ENCODE results near the gene CTSS.
"Not testable (repeated sequence)": the region's sequence is repeated elsewhere in the genome, so short reads cannot be mapped to it uniquely, and the experiment has no call there.

The CTSS gene

DNA sequence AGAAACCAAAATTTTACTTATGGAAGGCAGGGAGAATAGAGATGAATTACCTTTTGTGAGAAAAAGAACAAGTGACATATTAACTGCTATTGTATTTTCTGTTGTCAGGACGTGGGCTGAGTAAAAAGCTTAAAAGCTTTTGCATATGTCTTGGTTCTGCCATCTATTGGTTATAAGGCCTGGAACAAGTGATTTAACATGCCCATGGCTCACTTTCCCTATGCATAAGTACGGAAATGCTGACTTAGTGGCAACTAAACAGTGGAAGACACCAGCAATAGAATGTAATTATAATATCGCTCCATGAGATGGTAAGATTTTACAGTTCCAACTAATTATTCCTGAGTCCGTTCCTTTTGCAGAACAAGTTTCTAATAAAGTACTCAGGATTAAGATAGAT lies 6.7 kb upstream of the CTSS start:
- DNase-seq: no peak

DNA sequence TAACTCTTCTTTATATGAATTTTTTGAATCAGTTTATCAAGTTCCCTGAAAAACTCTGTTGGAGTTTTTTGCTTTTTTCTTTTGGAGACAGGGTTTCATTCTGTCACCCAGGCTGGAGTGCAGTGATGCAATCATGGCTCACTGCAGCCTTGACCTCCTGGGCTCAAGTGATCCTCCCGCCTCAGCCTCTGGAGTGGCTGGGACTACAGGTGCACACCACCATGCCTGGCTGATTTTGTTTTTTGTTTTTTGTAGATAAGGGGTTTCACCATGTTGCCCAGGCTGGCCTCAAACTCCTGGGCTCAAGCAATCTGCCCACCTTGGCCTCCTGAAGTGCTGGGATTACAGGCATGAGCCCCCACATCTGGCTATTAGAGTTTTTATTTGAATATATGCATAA lies 2.1 kb upstream of the CTSS start:
- not testable (repeated sequence) for DNase-seq

DNA sequence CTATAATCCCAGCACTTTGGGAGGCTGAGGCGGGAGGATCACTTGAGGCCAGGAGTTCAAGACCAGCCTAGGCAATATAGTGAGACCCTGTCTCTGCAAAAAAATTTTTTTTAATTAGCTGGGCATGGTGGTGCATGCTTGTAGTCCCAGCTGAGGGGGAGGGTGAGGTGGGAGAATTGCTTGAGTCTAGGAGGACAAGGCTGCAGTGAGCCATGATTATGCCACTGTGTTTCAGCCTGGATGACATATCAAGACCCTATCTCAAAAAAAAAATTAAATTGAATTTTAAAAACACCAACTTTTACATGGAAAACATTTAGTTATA lies 361 bp upstream of the CTSS start:
- DNase-seq: not testable (repeated sequence)

DNA sequence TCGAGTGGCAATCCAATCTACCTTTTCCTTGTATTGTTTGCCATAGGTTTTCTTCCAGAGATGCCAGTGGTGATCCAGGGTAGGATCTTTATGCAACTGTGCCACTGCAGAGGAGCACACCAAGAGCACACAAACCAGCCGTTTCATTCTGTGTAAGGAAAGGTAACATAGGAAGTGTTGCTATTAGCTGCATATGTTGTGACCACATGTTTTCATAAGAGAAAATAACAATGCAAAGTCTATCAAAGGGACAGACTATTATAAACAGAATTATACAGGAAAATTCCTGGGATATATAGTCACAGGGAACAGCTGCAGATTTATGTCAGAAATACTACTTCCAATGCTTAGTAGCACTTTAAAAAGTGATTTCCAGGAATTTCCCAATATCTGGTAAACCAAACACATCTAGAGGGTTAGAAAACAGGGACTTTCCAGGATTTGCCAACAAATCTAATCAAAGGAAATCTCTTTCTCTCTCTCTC lies 919 bp downstream of the CTSS start:
- no peak for DNase-seq

DNA sequence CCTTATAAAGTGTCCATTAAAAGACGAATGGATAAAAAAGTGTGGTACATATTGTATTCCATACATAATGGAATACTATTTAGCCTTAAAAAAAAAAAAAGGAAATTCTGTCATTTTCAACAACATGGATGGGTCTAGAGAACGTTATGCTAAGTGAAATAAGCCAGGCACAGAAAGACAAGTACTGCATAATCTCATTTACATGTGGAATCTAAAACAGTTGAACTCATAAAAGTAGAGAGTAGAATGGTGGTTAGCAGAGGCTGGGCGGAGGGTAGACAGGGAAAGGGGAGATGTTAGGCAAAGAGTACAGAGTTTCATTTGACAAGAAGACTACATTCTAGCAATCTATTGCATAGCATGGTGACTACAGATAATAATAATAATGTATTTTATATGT lies 2.6 kb downstream of the CTSS start:
- no peak for DNase-seq

DNA sequence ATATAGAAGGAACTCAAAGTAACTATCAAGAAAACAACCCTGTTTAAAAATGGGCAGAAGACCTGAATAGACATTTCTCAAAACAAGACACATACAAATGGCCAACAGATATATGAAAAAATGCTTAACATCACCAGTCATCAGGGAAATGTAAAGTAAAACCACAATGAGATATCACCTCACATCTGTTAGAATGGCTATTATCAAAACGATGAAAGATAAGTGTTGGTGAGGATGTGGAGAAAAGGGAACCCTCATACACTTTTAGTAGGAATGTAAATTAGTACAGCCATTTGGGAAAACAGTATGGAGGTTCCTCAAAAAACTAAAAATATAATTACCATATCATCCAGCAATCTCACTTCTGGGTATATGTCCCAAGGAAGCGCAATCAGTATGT lies 3.0 kb downstream of the CTSS start:
- DNase-seq: no peak

DNA sequence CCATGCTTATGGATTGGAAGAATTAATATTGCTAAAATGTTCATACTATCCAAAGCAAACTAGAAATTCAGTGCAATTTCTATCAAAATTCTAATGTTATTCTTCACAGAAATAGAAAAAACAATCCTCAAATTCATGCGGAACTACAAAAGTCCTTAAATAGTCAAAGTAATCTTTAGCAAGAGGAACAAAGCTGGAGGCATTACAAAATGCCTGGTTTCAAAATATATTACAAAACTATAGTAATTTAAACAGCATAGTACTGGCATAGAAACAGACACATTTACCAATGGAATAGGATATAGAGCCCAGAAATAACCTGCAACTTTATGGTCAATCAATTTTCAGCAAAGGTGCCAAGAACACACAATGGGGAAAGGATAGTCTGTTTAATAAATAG lies 3.8 kb downstream of the CTSS start:
- DNase-seq: no peak

DNA sequence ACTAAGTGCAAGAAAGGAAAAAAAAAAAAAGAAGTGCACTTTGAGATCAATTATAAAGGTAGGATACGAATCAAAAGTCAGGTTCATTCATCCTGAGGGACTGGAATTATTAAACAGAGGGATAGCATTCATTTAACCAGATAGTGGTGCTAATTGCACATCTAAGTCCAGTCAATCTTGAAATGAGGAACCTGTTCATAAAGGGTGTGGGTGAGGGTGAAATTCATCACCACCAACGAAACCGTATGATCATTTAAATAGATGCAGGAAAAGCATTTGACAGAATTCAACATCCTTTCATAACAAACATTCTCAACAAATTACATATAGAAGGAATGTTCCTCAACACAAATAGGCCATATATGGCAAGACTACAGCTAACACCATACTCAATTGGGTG lies 5.6 kb downstream of the CTSS start:
- DNase-seq: no peak

DNA sequence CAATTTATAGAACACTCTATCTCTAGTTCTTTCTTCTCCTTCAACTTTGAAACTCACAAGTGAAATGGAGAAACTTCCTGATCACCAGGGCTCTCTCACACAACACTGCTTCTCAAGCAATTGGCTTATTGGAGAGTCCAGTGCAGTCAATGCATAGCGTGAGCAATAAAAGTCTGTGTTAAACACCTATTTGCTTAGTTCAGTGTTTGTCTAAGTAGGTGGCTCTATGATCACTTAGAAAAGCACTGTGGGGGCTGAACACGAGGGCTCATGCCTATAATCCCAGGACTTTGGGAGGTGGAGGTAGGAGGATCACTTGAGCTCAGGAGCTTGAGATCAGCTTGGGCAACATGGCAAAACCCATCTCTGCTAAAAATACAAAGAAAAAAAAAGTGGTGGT lies 12.2 kb downstream of the CTSS start:
- DNase-seq: no peak

DNA sequence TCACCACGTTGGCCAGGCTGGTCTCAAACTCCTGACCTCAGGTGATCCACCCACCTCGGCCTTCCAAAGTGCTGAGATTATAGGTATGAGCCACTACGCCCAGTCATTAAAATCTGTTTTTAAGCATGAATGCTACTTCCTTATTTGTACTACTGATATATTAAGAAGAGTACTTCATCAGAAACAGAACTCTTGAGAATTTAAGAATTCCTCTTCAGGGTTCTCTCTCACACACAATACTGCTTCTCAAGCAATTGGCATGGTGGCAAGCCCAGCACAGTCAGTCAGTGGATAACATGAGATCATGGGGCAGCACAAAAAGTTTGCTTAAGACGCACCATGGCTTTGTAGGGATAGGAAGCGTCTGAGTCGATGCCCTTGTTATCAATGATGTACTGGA lies 14.1 kb downstream of the CTSS start:
- no peak for DNase-seq

DNA sequence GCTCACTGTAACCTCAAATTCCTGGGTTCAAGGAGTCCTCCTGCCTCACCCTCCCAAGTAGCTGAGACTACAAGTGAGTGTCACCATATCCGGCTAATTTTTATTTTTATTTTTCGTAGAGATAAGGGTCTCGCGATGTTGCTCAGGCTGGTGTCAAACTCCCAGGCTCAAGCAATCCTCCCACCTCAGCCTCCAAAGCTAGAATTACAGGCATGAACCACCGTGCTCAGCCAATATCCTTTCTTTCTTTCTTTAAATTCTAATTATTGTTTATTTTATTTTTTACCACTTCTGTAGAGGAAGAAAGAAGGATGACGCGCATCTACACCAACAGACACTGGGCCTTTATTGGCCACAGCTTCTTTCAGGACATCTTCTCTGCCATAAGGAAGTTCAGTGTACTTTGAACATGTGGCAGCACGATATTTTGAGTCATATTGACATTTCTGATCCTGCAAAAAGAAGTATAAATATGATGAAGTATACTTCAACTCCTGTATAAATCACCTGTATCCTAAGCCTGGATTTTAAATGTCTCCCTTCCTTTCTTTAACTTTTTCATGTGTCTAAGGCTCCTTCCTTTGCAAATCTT lies 15.8 kb downstream of the CTSS start:
- DNase-seq: no peak

DNA sequence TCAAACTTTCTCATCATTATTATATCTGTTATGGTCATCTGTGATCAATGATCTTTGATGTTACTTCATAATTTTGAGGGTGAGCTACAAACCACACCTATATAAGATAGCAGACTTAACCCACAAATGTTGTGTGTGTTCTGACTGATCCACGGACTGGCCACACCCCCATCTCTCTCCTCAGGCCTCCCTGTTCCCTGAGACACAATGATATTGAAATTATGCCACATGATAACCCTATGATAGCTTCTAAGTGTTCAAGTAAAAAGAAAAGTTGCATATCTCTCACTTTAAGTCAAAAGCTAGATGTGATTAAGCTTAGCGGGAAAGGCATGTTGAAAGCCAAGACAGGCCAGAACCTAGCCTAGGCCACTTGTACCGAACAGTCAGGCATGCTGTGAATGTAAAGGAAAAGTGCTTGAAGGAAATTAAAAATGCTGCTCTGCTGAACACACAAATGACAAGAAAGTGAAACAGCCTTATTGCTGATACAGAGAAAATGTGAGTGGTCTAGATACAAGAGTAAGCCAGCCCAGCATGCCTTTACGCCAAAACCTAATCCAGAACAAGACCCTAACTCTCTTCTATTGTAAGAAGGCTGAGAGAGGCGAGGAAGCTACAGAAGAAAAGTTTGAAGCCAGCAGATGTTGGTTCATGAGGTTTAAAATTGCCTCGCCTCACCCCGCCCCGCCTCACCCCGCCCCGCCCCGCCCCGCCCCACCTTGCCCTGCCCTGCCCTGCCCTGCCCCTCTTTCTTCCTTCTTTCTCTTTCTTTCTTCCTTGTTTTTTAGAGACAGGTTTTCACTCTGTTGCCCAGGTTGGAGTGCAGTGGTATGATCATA lies 16.5 kb downstream of the CTSS start:
- no peak for DNase-seq

DNA sequence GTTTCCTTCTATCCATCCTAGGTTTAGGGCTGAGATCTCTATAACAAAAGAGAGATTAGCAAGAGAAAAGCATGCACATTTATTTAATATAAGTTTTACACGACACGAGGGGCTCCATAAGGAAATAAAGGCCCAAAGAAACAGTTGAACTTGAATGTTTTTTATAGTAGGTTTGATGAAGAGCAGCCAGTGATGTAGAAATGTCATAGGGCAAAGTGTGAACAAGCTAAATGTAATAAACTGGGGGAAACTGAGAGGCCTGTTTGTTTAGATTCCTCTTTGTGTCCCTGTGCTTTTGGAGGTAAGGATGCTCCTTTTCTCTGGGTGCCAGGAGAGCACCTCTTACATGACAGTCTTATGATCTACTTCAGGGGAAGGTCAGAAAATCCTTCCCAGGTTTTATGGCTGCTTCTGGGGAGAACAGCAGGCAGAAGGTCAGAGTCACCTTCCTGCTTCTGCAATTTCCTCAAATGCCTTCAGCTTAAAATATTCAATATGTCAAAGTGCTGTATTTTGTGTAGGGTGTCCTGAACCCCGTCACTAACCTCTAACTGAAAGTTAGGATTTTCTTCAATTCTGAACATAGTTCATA lies 35.4 kb downstream of the CTSS start:
- DNase-seq: no peak

DNA sequence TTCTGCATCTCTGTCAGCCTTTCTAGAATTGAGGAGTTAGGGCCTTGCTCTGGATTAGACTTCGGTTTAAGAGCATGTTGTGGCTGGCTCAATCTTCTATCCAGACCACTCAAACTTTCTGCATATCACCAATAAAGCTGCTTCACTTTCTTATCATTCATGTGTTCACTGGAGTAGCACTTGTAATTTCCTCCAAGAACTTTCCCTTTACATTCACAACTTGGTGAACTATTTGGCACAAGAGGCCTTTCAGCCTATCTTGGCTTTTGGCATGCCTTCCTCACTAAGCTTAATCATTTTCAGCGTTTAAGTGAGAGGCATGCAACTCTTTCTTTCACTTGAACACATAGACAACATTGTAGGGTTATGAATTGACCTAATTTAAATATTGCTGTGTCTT lies 41.2 kb downstream of the CTSS start:
- DNase-seq: no peak

DNA sequence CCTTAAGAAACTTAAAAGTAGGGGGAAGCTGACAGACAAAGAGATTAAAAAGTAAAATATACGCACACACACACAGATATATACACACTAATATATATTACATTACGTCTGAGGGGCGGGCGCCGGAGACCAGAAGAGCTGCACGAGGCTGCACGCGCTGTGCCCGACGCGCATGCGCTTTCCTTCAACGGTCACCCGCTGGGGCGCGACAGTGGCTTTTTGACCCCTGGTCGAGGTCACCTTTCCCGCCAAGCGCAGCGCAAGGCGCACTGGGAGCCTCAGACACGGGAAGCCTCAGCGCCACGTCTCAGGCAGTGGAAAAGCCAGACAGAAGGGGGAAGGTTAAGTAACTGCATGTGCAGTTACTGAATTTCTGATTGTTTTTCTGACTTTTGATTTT lies 44.9 kb downstream of the CTSS start, which contains the start of gene HORMAD1:
TSS of gene HORMAD1 (minus strand) at position 193 of the 400 bp plus-strand sequence. CDS start 1,390 bp downstream, outside the sequence.
- DNase-seq: no peak

DNA sequence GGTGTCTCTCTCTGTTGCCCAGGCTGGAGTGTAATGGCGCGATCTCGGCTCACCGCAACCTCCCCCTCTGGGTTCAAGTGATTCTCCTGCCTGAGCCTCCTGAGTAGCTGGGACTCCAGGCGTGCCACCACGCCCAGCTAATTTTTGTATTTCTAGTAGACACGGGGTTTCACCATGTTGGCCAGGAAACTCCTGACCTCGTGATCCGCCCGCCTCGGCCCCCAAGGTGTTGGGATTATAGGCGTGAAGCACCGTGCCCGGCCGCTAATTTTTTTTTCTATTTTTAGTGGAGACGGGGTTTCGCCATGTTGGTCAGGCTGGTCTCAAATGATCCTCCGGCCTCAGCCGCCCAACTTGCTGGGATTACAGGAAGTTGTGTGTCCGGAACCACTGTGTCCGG lies 45.5 kb downstream of the CTSS start:
- no peak for DNase-seq

DNA sequence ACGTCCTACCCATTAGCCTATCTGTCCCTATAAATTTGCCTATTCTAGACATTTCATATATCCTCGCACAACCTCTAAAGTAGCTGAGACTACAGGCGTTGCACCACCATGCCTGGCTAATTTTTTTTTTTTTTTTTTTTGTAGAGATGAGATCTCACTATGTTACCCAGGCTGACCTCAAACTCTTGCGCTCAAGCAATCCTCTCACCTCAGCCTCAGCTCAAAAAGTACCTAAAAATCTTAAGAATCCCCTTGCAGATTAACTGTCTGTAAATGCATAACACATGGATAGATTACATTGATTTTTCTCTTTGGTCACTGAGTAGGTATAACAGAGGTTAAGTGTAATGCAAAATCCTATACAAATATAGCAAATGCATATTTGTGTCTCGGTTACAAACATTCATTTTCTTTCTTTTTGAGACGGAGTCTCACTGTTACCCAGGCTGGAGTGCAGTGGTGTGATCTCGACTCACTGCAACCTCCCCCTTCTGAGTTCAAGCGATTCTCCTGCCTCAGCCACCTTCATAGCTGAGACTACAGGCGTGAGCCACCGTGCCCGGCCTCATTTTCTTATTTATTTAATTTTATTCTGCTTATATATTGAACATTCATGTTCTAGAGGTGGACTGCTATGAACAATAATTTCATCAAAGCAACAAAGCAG lies 47.2 kb downstream of the CTSS start:
- DNase-seq: no peak

DNA sequence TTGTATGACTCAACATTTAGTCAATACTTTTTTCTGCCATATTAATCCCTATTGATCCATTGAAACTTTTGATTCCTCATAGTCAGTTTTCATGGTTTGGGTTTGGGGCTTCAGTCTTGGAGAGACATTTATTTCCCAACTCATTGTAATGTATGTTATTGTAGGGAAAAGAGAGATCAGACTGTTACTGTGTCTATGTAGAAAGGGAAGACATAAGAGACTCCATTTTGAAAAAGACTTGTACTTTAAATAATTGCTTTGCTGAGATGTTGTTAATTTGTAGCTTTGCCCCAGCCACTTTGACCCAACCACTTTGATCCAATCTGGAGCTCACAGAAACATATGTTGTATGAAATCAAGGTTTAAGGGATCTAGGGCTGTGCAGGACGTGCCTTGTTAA lies 56.5 kb downstream of the CTSS start:
- not testable (repeated sequence) for DNase-seq

DNA sequence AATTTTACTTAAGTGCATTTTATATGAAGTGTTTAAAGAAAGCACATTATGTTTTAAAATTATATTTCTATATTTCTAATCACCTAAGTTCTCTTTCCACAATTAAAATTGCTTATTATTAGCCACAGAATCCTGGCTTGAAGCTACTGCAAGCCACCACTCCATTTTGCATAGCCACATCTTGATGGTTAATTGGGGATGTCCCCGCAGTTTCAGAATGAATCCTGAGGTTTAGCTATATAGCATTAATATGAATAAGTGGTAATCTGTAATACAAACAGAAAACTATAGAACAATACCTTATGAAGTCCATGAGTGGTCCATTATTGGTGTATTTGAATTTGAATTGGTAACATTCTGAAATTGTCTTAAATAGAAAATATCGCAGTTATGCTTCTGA lies 57.0 kb downstream of the CTSS start:
- DNase-seq: no peak

DNA sequence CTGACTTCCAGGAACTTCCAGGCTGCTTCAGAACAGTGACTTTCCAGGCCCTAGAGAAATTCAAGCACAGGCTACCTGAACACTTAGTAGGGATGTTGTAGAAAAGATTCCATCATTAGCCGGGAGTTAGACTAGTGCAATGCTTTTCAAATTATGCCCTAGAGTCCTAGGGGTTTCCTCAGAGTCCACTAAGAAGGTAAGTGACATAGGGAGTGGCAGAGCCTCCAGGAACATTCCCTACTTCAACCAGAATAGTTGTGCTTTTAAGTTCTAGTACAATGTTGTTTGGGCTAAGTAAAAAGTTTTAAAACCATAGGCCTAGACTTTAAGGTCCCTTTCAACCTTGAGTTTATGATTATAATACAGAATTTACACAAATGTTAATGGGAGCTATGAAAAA lies 59.5 kb downstream of the CTSS start:
- DNase-seq: no peak

DNA sequence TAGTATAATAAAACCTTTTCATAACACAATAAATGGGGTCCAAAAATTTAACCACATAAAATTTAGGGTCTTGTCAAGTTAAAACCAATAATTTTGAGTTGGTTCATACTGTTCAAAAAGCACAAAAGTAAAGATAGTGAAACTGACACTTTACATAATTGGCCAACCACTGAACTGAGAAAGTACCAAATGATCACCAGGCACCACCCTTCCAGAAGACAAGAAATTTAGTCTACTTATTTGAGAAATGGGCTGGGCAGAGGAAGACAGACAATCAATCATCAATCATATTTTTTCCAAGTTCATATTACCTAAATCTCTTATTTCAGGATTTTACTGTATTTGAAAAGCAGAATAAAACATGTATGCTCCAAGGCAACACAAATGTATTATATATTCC lies 62.2 kb downstream of the CTSS start:
- DNase-seq: no peak

DNA sequence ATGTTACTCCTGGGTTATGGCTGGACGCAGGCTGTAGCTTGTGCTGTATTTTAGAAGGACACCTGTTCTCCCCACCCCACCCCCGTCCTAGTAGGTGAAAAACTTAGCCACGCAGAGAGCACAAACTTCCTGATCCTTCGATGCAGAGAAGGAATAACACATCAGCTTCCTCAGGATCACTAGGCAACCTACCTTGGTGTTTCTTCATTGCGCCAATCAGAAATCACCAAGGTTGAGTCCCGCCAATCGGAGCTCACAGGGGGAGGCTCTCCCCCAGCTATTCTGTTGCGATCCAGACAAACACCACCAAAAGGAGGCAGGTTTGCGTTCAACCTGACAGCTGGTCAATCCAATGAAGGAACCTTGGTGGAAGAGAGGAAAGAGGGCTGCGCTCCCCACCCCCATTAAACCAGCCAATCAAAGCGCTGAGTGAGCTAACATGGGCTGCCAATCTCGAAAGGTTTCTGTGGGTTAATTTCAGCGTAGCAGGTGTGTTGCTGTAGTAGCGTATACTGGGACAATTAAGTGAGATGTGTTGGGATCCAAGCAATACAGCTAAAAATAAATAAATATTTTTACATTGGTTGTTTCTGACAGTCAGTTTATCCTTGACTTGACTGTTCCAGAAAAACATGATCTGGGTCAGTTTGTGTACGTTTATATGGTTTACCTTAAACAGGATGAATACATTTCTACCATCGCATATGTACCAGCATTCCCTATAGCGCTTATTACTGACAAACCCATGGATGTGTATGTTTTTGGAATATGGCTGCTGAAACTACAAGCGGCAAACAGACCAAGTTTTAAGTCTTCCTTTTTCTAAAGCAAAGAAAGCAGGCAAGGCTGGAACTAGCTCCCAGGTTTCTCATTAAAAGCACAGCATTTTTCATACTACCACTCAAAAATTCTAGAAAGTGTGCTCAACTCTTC lies 68.3 kb downstream of the CTSS start, which contains the start of gene GOLPH3L:
TSS of gene GOLPH3L (minus strand) at position 160 of the 933 bp plus-strand sequence. CDS start 2,316 bp downstream, outside the sequence.
- peak; percentile 85 to 86 for DNase-seq
